HCT116 (cell line): ENCODE measurements around the gene CNTN2. TPM values are rescaled to one million over a fixed set of nuclear protein-coding genes. Genes with fewer than 3 reads are reported as not detected.

ENCODE experiments used
- ATAC-seq: fragments of 200-7000 bp; cut with Tn5 transposase; 2 replicates; pipeline ENCODE4 v1.9.1; 2020; ENCODE audit warnings: mild to moderate bottlenecking, moderate library complexity
- BruUV-seq: library from RNA; stranded (reverse); fragments of 400-500 nt; replicated peaks from 2 replicates; lab custom pipeline; 2021; lab: Mats Ljungman, UMichigan
- CTCF ChIA-PET: fragments of 300-600 bp; sonication (Branson Sonifier 250); formaldehyde crosslinking; loops from one replicate; lab custom pipeline; 2021; ENCODE audit warnings: antibody characterized with exemption; lab: Charles Lee
- POLR2A ChIA-PET: fragments of 300-600, 350-600 bp; sonication (Branson Sonifier 250); formaldehyde crosslinking; loops from one replicate; lab custom pipeline; 2021; ENCODE audit warnings: antibody characterized with exemption; lab: Charles Lee
- RAD21 ChIA-PET, 2 experiments: fragments of 300-600 bp; sonication (Branson Sonifier 250); formaldehyde crosslinking; loops; one replicate each; lab custom pipeline; 2023; ENCODE audit warnings: low total read pairs in 2 of 2; ENCODE audit not compliant: uncharacterized antibody in 2 of 2, unreplicated experiment in 2 of 2, low non-redundant PET in 1 of 2; lab: Charles Lee
- DNase-seq: peaks from one replicate; pipeline ENCODE4 v3.0.0-alpha.2; 2010; ENCODE audit warnings: low read depth, low spot score
- H2AFZ ChIP-seq: fragments of 200-600 bp; shearing (Covaris generic), sonication (generic); 2 replicates; pipeline ENCODE4 v1.6.1; 2017; ENCODE audit warnings: low read depth, mixed run types, mixed read lengths, antibody characterized with exemption, low read length; ENCODE audit not compliant: poor library complexity, severe bottlenecking
- H3K27ac ChIP-seq: 2 replicates; pipeline ENCODE4 v1.5.1; 2012; ENCODE audit warnings: low read depth, low read length
- H3K27me3 ChIP-seq: fragments of 200-600 bp; sonication (generic); 2 replicates; pipeline ENCODE4 v1.6.1; 2016; ENCODE audit warnings: mixed run types, low read length, mixed read lengths; ENCODE audit not compliant: insufficient read depth
- H3K36me3 ChIP-seq, 2 experiments: fragments of 200-500 bp in 1 of 2; fragments of 200-600 bp in 1 of 2; sonication (Bioruptor generic) in 1 of 2; sonication (generic) in 1 of 2; 2 replicates each; pipeline versions ENCODE4 v1.5.1 to v1.6.1; 2014 to 2016; ENCODE audit warnings: low read length in 2 of 2, inconsistent platforms in 1 of 2, mixed read lengths in 1 of 2, mixed run types in 1 of 2; ENCODE audit not compliant: insufficient read depth in 2 of 2, control insufficient read depth in 1 of 2
- H3K4me1 ChIP-seq, 2 experiments: fragments of 200-600 bp in 1 of 2; sonication (generic) in 1 of 2; 2 replicates each; pipeline versions ENCODE4 v1.5.1 to v1.6.1; 2012 to 2017; ENCODE audit warnings: low read length in 2 of 2, inconsistent platforms in 1 of 2, mild to moderate bottlenecking in 1 of 2, mixed read lengths in 1 of 2, mixed run types in 1 of 2, moderate library complexity in 1 of 2; ENCODE audit not compliant: insufficient read depth in 2 of 2, control insufficient read depth in 1 of 2
- H3K4me2 ChIP-seq: fragments of 200-600 bp; sonication (generic); 2 replicates; pipeline ENCODE4 v1.6.1; 2017; ENCODE audit warnings: mixed run types, low read length, mixed read lengths
- H3K4me3 ChIP-seq, 2 experiments: fragments of 200-600 bp in 1 of 2; sonication (generic) in 1 of 2; replicated peaks in 1 of 2; 2 replicates each; pipeline ENCODE4 v1.5.1; 2011 to 2016; ENCODE audit warnings: low read length in 2 of 2, control low read depth in 1 of 2, low read depth in 1 of 2, mild to moderate bottlenecking in 1 of 2, mixed read lengths in 1 of 2, mixed run types in 1 of 2
- H3K79me2 ChIP-seq: fragments of 200-600 bp; sonication (generic); 2 replicates; pipeline ENCODE4 v1.6.1; 2017; ENCODE audit warnings: mild to moderate bottlenecking, mixed run types, low read length, moderate library complexity, mixed read lengths; ENCODE audit not compliant: insufficient read depth
- H3K9ac ChIP-seq: fragments of 200-600 bp; sonication (generic); 2 replicates; pipeline ENCODE4 v1.6.1; 2016; ENCODE audit warnings: low read length, mixed read lengths
- H3K9me2 ChIP-seq: fragments of 200-600 bp; sonication (generic), shearing (Covaris generic); 2 replicates; pipeline ENCODE4 v1.6.1; 2017; ENCODE audit warnings: mixed run types, mild to moderate bottlenecking, moderate library complexity; ENCODE audit not compliant: insufficient read depth
- H3K9me3 ChIP-seq, 2 experiments: fragments of 200-500 bp in 1 of 2; fragments of 200-600 bp in 1 of 2; sonication (Bioruptor generic) in 1 of 2; sonication (generic) in 1 of 2; 2 replicates each; pipeline ENCODE4 v1.6.1; 2014 to 2017; ENCODE audit warnings: low read length in 2 of 2, mixed read lengths in 2 of 2, inconsistent platforms in 1 of 2, low read depth in 1 of 2, mild to moderate bottlenecking in 1 of 2, mixed run types in 1 of 2, moderate library complexity in 1 of 2; ENCODE audit not compliant: control insufficient read depth in 1 of 2, insufficient read depth in 1 of 2
- H4K20me1 ChIP-seq: fragments of 200-600 bp; sonication (generic), shearing (Covaris generic); 2 replicates; pipeline ENCODE4 v1.6.1; 2017; ENCODE audit warnings: mixed run types, mild to moderate bottlenecking, moderate library complexity; ENCODE audit not compliant: insufficient read depth
- CBX3 ChIP-seq: IDR thresholded peaks from 2 replicates; pipeline ENCODE4 v1.6.1; 2012; ENCODE audit warnings: low read depth
- CEBPB ChIP-seq: IDR thresholded peaks from 2 replicates; pipeline ENCODE4 v1.6.1; 2012; ENCODE audit warnings: low read depth
- EGR1 ChIP-seq: IDR thresholded peaks from 2 replicates; pipeline ENCODE4 v1.6.1; 2012; ENCODE audit warnings: low read depth
- ELF1 ChIP-seq: IDR thresholded peaks from 2 replicates; pipeline ENCODE4 v1.6.1; 2012; ENCODE audit warnings: low read depth, borderline replicate concordance
- EZH2 ChIP-seq: fragments of 200-600 bp; sonication (generic); IDR thresholded peaks from 2 replicates; pipeline ENCODE4 v1.6.1; 2017; ENCODE audit warnings: antibody characterized with exemption, mixed run types
- EZH2phosphoT487 ChIP-seq: fragments of 200-600 bp; IDR thresholded peaks from 2 replicates; pipeline ENCODE4 v1.6.1; 2018; ENCODE audit warnings: antibody characterized with exemption, borderline replicate concordance
- FOSL1 ChIP-seq: IDR thresholded peaks from 2 replicates; pipeline ENCODE4 v1.6.1; 2012; ENCODE audit warnings: low read depth
- JUND ChIP-seq: IDR thresholded peaks from 2 replicates; pipeline ENCODE4 v1.6.1; 2012
- POLR2A ChIP-seq: IDR thresholded peaks from 2 replicates; pipeline ENCODE4 v1.7.0; 2011; ENCODE audit warnings: borderline replicate concordance; ENCODE audit not compliant: insufficient read depth, insufficient read length; ENCODE audit errors: extremely low read depth
- POLR2AphosphoS5 ChIP-seq: IDR thresholded peaks from 2 replicates; pipeline ENCODE4 v1.6.1; 2011; ENCODE audit warnings: mild to moderate bottlenecking, low read depth, low read length, moderate library complexity
- RAD21 ChIP-seq: IDR thresholded peaks from 2 replicates; pipeline ENCODE4 v1.6.1; 2012; ENCODE audit warnings: low read depth, mild to moderate bottlenecking
- SIN3A ChIP-seq: IDR thresholded peaks from 2 replicates; pipeline ENCODE4 v1.6.1; 2012; ENCODE audit warnings: low read depth
- TCF7L2 ChIP-seq: IDR thresholded peaks from 2 replicates; pipeline ENCODE4 v1.7.0; 2011; ENCODE audit warnings: borderline replicate concordance, inconsistent platforms; ENCODE audit not compliant: insufficient read depth, insufficient read length; ENCODE audit errors: extremely low read depth
- YY1 ChIP-seq: IDR thresholded peaks from 2 replicates; pipeline ENCODE4 v1.6.1; 2011; ENCODE audit warnings: low read length, low read depth, moderate library complexity, mild to moderate bottlenecking; ENCODE audit not compliant: insufficient replicate concordance; ENCODE audit errors: extremely low read depth
- ZFX ChIP-seq: fragments of 450-650 bp; IDR thresholded peaks from 2 replicates; pipeline ENCODE4 v1.6.1; 2017
- ZNF274 ChIP-seq: fragments of 200-500 bp; sonication (Bioruptor generic); IDR thresholded peaks from 2 replicates; pipeline ENCODE4 v1.6.1; 2014; ENCODE audit warnings: mild to moderate bottlenecking, low read depth, low read length, inconsistent platforms
- intact Hi-C: fragments of 100-400 bp; cut with micrococcal nuclease; formaldehyde crosslinking; loops from 2 replicates; pipeline ENCODE4 v1.10.0; 2022
- total RNA-seq: library from RNA; stranded (reverse); gene quantifications from one replicate; pipeline ENCODE4 v1.2.1, GENCODE V29; 2021; ENCODE audit not compliant: unreplicated experiment
- TF ChIP-seq, protein P1 (sequence below): IDR thresholded peaks from 2 replicates; pipeline ENCODE4 v1.6.1; 2012
- TF ChIP-seq, protein P2 (sequence below): IDR thresholded peaks from 2 replicates; pipeline ENCODE4 v1.6.1; 2012
- TF ChIP-seq, protein P3 (sequence below): IDR thresholded peaks from 2 replicates; pipeline ENCODE4 v1.6.1; 2011; ENCODE audit warnings: mild to moderate bottlenecking, low read length, moderate library complexity; ENCODE audit not compliant: insufficient replicate concordance; ENCODE audit errors: extremely low read depth

Gene CNTN2
- total RNA-seq, 1 experiment from 2014 or later, result 0.15 TPM

DNA sequence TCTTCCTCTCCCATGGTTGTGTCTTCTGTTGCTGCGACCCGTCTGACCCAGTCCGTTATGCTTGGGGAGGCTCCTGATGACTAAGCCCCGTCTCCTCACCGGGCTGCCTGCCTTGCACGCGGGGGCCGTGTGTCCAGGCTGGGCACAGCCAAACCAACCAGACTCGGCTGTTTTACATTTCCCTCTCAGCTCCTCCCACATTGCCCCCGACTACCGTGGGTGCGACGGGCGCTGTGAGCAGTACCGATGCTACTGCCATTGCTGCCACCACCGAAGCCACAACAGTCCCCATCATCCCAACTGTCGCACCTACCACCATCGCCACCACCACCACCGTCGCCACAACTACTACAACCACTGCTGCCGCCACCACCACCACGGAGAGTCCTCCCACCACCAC lies 46.0 kb upstream of the CNTN2 start:
- intact Hi-C loops, result no loop called here
- TF ChIP-seq SIN3A, result no peak
- TF ChIP-seq YY1, result no peak
- TF ChIP-seq ZNF274, result no peak
- TF ChIP-seq EZH2, result no peak
- no peak for TF ChIP-seq ELF1
- TF ChIP-seq JUND, result no peak
- TF ChIP-seq ZFX, result no peak
- no peak for TF ChIP-seq POLR2A
- no peak for TF ChIP-seq FOSL1
- no peak for TF ChIP-seq CEBPB
- Histone ChIP-seq H3K4me1 (no peaks in the 10 kb centered on the region), H3K27me3 (no peaks in the 10 kb centered on the region), H3K9me2 (no peaks in the 10 kb centered on the region), H3K9ac (no peak overlapping the region), H3K4me2 (no peak overlapping the region), H3K4me3 (no peak overlapping the region), H3K9me3 (no peaks in the 10 kb centered on the region), H3K36me3 (no peaks in the 10 kb centered on the region), H4K20me1 (no peaks in the 10 kb centered on the region), H3K27ac (no peak overlapping the region), H2AFZ (no peak overlapping the region), H3K79me2 (no peaks in the 10 kb centered on the region)
- ATAC-seq (no peak), DNase-seq (no peak)
- ChIA-PET CTCF (interaction anchor here (1.8 kb wide), 1 partner anchor 8 kb away, joined by 4 read pairs; no protein-coding TSS in a partner anchor), POLR2A (no interaction called here), RAD21 (no interaction called here)
- BruUV-seq, result no TSS peak

DNA sequence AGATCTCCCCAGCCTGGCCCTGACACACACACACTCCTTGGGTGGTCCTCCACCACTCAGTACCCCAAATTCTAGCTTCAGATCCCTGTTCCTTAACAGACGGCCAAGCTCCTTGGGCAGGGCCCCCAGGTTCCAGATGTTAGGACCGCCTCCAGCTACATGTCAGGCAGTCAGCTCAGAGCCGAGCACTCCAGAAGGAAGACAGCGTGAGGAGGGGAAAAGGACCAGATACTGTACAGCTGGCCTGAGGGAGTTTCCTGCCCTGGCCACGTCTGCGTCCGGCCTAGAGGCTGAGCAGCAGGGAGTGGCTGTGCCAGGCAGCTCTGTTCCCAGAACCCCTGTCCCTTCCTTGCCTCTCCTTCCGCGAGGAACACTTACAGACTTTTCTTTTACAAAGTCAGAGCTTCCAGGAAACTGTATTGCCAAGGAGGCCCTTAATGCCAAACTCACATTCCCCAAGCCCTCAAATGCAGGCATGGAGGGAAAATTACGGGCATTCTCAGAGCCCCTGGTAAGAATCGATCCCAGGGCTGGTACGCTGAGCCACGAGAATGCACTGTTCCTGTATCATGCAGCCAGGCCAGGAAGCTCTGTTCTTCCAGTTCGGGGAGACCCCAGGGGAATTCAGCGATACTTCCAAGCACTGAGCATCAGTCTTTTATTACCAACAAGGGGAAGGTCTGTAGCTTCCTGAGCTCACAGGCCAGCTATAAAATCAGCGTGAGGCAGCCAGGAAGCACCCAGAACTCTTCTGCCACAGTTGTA lies 45.2 kb upstream of the CNTN2 start:
- Histone ChIP-seq H3K27ac (no peak overlapping the region), H3K4me2 (no peak overlapping the region), H4K20me1 (no peaks in the 10 kb centered on the region), H3K4me1 (no peaks in the 10 kb centered on the region), H3K9me2 (no peaks in the 10 kb centered on the region), H3K9ac (no peak overlapping the region), H3K79me2 (no peaks in the 10 kb centered on the region), H3K36me3 (no peaks in the 10 kb centered on the region), H3K4me3 (no peak overlapping the region), H3K27me3 (no peaks in the 10 kb centered on the region), H3K9me3 (no peaks in the 10 kb centered on the region), H2AFZ (no peak overlapping the region)
- POLR2A ChIA-PET, result no interaction called here
- BruUV-seq, result no TSS peak
- ATAC-seq (no peak), DNase-seq (no peak)
- RAD21 ChIA-PET, result no interaction called here
- intact Hi-C loops, result no loop called here
- CTCF ChIA-PET, result interaction anchor here (1.8 kb wide), 1 partner anchor 9 kb away, joined by 4 read pairs; no protein-coding TSS in a partner anchor
- TF ChIP-seq EGR1, result no peak
- TF ChIP-seq CBX3, result no peak
- TF ChIP-seq, protein P1, sequence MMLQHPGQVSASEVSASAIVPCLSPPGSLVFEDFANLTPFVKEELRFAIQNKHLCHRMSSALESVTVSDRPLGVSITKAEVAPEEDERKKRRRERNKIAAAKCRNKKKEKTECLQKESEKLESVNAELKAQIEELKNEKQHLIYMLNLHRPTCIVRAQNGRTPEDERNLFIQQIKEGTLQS, result no peak
- no peak for TF ChIP-seq TCF7L2
- TF ChIP-seq, protein P2, sequence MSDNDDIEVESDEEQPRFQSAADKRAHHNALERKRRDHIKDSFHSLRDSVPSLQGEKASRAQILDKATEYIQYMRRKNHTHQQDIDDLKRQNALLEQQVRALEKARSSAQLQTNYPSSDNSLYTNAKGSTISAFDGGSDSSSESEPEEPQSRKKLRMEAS, result no peak
- TF ChIP-seq EZH2phosphoT487, result no peak
- no peak for TF ChIP-seq YY1
- TF ChIP-seq, protein P3, sequence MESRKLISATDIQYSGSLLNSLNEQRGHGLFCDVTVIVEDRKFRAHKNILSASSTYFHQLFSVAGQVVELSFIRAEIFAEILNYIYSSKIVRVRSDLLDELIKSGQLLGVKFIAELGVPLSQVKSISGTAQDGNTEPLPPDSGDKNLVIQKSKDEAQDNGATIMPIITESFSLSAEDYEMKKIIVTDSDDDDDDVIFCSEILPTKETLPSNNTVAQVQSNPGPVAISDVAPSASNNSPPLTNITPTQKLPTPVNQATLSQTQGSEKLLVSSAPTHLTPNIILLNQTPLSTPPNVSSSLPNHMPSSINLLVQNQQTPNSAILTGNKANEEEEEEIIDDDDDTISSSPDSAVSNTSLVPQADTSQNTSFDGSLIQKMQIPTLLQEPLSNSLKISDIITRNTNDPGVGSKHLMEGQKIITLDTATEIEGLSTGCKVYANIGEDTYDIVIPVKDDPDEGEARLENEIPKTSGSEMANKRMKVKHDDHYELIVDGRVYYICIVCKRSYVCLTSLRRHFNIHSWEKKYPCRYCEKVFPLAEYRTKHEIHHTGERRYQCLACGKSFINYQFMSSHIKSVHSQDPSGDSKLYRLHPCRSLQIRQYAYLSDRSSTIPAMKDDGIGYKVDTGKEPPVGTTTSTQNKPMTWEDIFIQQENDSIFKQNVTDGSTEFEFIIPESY, result no peak
- no peak for TF ChIP-seq ELF1
- no peak for TF ChIP-seq POLR2A
- no peak for TF ChIP-seq JUND
- no peak for TF ChIP-seq POLR2AphosphoS5
- no peak for TF ChIP-seq RAD21
- TF ChIP-seq ZFX, result no peak
- no peak for TF ChIP-seq FOSL1
